NK-92 (cell line): ENCODE data around the gene CRB2.

Experiments
- DNase-seq: peaks from one replicate; lab custom pipeline; 2025; ENCODE audit not compliant: unreplicated experiment; lab: John Stamatoyannopoulos, UW

Gene CRB2

GRCh38 chr9:123400926-123401503 lies 45.0 kb downstream of the CRB2 start:
- no peak for DNase-seq

- DNase-seq = no peak
Observed at GRCh38 chr9:123401879-123402513, 46.0 kb downstream of the CRB2 start.

DNA sequence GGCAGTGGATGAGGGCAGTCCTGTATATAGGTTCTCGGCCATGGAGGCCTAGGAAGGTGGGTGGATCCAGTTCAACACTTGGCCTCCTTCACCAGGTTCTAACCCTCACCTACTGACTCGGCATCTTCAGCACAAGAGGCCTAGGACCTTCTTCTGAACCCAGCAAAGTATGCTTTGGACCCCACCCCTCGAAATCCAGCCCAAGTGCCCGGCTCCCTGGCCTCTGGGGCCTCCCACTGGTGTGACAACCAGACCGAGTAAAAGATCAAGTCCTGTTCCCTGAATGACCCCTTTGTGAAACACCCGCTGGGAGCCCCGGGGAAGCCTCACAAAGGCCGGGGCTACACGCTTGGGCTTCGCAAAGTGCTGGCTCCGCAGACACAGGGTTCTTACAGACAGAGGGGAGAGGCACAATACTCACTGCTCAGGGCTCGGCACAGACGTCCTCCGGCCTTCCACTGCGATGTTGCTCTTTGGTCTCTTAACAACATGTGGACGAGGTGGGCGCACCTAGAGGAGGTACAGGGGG lies 47.0 kb downstream of the CRB2 start:
- no peak for DNase-seq

DNA sequence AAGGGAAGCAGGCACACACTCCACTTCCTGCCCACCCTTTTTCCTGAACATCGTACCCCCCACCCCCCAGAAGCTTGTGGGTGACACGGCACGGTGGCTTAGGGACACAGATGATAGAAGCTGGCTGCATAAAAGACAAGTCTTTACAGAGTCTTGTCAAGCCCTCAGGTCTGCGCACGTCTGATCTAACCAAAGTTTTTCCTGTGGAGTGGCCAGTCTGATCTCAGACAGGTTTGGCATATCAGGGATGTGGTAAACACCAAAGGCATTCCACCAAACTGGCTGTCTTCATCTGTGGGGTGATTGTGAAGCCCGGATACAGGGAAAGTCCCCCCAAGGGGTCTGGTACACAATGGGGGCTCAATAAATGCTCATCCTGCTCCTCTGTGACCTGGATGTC lies 50.0 kb downstream of the CRB2 start:
- DNase-seq = no peak

- no peak for DNase-seq
Observed at GRCh38 chr9:123406691-123407216, 50.8 kb downstream of the CRB2 start.

- DNase-seq = no peak
Observed at GRCh38 chr9:123407217-123407851, 51.3 kb downstream of the CRB2 start.

- no peak for DNase-seq
Observed at GRCh38 chr9:123408313-123409262, 52.6 kb downstream of the CRB2 start.

- DNase-seq = no peak
Observed at GRCh38 chr9:123410281-123410910, 54.4 kb downstream of the CRB2 start.

DNA sequence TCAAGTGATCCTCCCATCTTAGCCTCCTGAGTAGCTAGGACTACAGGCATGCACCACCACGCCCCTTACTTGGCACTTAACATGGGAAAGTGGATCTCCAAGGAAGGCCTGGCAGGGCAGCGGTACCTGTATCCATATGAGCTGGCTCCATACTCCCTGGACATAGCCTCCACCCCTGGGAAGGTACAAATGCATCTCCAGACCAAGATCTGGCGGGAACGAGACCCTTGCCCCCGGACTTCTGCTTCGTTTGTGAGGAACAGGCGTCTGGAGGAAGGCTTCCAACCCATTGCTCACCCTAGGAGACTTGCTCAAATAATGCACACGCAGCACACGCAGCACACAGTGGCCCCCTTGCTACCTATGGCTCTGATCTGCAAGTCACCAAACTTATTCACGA lies 55.2 kb downstream of the CRB2 start:
- DNase-seq = no peak

DNA sequence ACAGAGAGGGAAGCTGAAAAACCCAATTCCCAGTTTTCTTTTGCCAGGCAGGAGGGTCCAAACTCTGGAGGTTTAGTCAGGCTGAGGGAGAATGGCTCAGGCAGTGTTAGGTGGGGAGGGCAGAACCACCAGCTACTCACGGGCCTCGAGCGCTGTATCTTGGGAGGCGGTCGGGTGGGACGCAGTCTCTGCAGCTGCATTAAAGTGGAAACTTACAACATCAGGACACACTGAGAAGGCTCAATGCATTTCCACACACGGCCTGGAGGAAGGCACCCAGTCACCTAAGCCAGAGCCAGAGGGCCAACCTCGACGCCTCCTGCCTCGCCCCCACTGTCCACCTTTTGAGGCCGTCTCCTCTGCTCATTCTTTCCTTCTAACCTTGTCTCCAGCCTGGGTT lies 55.6 kb downstream of the CRB2 start:
- DNase-seq = no peak

DNA sequence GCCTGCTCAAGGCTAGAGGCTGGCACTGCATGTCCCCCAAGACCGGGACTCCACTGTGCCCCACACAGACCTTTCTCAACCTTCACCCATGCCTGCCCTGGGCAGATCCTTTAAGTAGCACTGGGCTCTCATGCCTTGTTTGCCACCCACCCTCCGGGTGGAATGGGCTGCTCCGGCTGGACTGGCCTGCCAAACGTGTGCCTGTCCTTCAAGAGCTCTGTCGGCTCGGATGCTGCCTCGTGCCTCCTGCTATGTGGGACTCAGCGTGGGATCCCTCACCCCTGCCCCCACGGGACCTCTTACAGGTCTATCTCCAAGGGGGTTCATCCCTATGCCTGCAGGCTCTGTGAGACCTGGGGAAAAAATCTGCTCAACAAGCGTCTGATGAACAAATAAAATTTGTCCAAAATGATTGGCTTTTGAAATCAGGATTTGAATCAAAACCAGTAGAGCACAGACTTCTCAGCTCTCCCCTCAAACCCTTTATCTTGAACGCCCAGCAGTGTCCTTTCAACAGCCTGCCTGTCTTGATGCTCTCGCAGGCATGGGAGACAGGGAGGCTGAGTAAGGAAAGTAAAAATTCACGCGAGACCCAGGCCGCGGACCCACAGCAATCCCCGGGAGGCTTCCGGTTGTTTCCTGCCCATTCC lies 56.3 kb downstream of the CRB2 start:
- no peak for DNase-seq

DNA sequence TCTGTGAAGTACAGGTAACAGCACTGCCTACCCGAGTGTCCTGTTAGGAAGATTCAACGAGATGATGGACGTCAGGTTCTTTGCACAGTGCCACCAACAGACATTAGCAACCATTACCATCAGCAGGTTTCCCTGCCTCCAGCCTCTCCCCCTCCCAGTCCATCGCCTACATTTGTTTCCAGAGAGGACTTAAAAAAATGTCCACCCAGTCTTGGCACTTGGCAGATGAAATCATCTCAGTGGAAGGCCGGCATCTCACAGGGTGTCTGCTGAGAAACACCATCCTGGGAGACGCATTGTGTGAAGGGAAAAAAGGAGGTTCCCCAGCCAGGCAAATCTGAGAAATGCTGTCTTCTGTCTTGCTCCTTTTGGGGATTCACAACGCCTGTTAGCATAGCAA lies 58.2 kb downstream of the CRB2 start:
- DNase-seq = no peak

DNA sequence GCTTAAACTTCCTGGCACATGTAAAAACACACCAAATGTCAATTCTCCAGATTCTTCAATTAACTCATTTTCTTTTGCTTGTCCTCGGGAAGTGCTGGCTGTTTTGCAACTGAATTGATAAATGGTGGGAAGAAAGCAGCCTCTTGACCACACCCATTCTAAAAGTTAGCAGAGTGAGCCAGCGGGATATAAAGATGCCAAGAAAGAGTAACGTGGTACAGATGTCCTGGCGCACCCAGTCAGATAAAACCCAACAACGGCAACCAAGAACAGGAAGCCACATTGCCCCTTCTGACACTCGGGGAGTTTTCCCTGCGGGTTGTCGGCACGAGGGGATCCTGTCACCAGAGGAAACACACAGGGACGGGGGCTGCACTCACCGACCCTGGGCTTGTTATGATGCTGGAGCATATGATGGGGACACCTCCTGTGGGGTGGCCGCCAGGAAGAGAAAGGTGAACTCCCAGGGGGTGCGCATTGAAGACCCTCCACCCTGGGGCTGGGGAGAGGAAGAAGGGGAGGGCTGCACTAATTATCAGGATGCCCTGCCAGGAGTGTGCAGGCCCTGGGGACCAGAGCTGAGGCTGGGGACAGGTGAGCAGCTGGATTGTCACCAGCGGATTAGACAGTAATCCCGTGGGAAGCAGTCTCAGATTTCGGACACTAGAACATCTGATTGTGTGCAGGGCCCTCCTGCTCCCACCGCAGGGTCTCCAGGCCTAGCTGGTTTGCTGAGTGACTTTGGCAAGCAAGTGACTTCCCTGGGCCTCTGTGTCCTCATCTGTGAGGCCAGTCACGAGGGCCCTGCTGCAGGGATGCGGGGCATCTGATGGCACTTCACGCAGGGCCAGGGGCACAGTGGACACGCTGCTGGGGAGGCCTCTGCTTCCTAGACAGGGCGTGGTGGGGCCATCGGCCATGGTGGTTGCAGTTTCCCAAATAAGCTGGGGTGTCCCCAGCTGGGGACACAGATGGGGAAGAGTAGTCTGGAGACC lies 59.2 kb downstream of the CRB2 start:
- no peak for DNase-seq

DNA sequence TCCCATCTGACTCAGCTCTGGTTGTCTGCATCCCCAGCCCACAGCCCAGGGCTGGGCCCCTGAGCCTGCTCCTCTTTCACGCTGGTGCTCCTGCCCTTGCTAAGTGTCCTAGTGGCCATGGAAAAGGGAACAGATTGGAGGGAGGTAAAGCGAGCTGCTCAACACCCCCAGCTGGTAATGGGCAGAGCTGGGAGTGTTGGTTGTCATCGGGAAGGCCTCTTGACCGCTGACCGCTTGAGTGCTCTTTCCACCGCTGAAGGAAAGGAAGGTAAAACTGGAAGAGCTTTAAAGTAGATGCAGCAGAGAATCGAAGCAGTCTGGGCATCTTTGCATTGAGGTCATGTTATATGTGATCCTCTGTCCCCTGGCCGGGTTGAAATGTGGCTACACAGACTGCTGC lies 60.2 kb downstream of the CRB2 start:
- DNase-seq = no peak

DNA sequence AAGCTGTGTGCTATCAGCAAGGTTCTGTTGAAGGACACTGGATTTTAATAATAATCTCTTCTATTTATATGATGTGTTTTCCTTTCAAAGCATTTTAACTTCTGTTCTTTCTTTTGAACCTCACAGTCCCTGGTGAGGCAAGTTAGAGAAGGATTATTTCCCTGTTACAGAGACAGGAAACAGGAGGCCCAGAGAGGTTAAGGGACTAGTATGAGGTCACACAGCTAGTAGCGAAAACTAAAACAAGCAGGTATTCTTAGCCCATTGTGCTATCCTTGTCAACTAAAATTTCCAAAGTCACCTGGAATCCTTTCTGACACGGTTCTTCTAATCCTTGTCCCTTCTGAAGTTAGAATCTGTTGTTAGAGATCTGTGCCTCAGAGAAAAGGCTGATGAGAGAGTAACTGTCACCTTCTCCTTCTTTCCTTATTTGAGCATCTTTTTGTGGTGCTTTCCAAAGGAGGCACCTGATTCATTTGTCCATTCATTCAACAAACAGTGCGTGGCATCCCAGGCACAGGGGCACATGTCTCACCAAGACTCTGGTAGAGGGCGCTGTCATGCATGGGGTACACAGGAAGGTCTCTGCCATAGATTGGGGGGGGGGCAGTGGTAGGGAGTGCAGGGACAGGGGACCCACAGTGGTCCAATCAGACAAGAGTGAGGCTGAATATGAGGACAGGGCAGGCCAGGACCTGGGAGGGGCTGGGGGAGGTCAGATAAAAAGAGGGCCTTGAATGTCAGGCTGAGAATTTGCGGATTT lies 61.5 kb downstream of the CRB2 start:
- DNase-seq = no peak

DNA sequence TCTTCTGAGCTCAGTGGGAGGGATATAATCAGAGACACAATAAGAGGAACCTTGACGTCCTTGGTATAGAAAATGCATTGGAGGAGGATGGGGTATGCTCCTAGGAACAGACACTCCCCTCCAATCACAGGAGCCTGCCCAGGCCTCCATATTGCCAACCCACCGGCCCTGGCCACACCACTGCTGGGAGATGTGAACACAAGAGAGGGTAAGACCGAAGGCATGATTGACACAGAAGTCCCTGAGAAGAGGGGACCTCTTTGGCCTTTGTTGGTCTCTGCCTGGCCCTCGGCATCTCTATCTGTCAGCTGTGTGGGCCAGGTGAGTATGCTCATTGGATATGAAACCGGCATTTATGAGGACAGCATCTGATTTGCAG lies 62.0 kb downstream of the CRB2 start:
- no peak for DNase-seq

- DNase-seq = no peak
Observed at GRCh38 chr9:123418506-123418905, 62.5 kb downstream of the CRB2 start.

- no peak for DNase-seq
Observed at GRCh38 chr9:123419091-123419490, 63.1 kb downstream of the CRB2 start.
